H9 (cell line): ENCODE data around the gene PHYH. TPM values are rescaled to one million over a fixed set of nuclear protein-coding genes. Genes with fewer than 3 reads are reported as not detected.

Experiments
- DNase-seq: peaks from one replicate; pipeline ENCODE4 v3.0.0-alpha.2; 2017
- H2AFZ ChIP-seq: one replicate; pipeline ENCODE4 v1.6.1; 2013; ENCODE audit warnings: mild to moderate bottlenecking, low read length, control low read depth, moderate library complexity
- H2AK5ac ChIP-seq: 2 replicates; pipeline ENCODE4 v1.6.1; 2013; ENCODE audit warnings: low read length, control low read depth, mixed read lengths; ENCODE audit not compliant: insufficient read length
- H2BK120ac ChIP-seq: one replicate; pipeline ENCODE4 v1.6.1; 2013; ENCODE audit warnings: low read depth, mild to moderate bottlenecking, low read length, control low read depth, inconsistent platforms; ENCODE audit not compliant: poor library complexity, severe bottlenecking
- H2BK12ac ChIP-seq: 2 replicates; pipeline ENCODE4 v1.6.1; 2013; ENCODE audit warnings: low read length, control low read depth, mixed read lengths, low read depth; ENCODE audit not compliant: insufficient read length
- H2BK15ac ChIP-seq: 2 replicates; pipeline ENCODE4 v1.6.1; 2013; ENCODE audit warnings: low read depth, low read length, control low read depth
- H2BK20ac ChIP-seq: one replicate; pipeline ENCODE4 v1.6.1; 2013; ENCODE audit warnings: low read depth, mild to moderate bottlenecking, low read length, control low read depth, inconsistent platforms; ENCODE audit not compliant: poor library complexity, severe bottlenecking
- H2BK5ac ChIP-seq: 2 replicates; pipeline ENCODE4 v1.6.1; 2013; ENCODE audit warnings: low read length, control low read depth, mixed read lengths; ENCODE audit not compliant: insufficient read length
- H3K14ac ChIP-seq: 2 replicates; pipeline ENCODE4 v1.6.1; 2013; ENCODE audit warnings: low read length, control low read depth; ENCODE audit not compliant: insufficient read depth
- H3K18ac ChIP-seq: 2 replicates; pipeline ENCODE4 v1.6.1; 2013; ENCODE audit warnings: low read depth, mild to moderate bottlenecking, mixed read lengths, low read length, control low read depth; ENCODE audit not compliant: insufficient read length
- H3K23ac ChIP-seq: 2 replicates; pipeline ENCODE4 v1.6.1; 2013; ENCODE audit warnings: low read length, control low read depth, mixed read lengths, low read depth; ENCODE audit not compliant: insufficient read length
- H3K23me2 ChIP-seq: 2 replicates; pipeline ENCODE4 v1.6.1; 2013; ENCODE audit warnings: low read depth, mild to moderate bottlenecking, mixed read lengths, low read length, control low read depth; ENCODE audit not compliant: insufficient read length, poor library complexity, severe bottlenecking
- H3K27ac ChIP-seq: 2 replicates; pipeline ENCODE4 v1.5.1; 2013; ENCODE audit warnings: low read length, control low read depth, mixed read lengths, low read depth; ENCODE audit not compliant: insufficient read length
- H3K27me3 ChIP-seq: 2 replicates; pipeline ENCODE4 v1.6.1; 2013; ENCODE audit warnings: low read length, control low read depth, inconsistent platforms; ENCODE audit not compliant: insufficient read depth
- H3K4ac ChIP-seq: 2 replicates; pipeline ENCODE4 v1.6.1; 2013; ENCODE audit warnings: low read depth, mild to moderate bottlenecking, control low read depth, inconsistent platforms, low read length, moderate library complexity
- H3K4me1 ChIP-seq: 2 replicates; pipeline ENCODE4 v1.6.1; 2013; ENCODE audit warnings: low read length, control low read depth, inconsistent platforms; ENCODE audit not compliant: insufficient read depth
- H3K4me2 ChIP-seq: 2 replicates; pipeline ENCODE4 v1.6.1; 2013; ENCODE audit warnings: low read length, control low read depth, mixed read lengths; ENCODE audit not compliant: insufficient read length, insufficient read depth
- H3K56ac ChIP-seq: 2 replicates; pipeline ENCODE4 v1.6.1; 2013; ENCODE audit warnings: low read depth, mild to moderate bottlenecking, mixed read lengths, low read length, control low read depth; ENCODE audit not compliant: insufficient read length
- H3K79me1 ChIP-seq: 2 replicates; pipeline ENCODE4 v1.6.1; 2013; ENCODE audit warnings: low read depth, mild to moderate bottlenecking, moderate library complexity, low read length, control low read depth, inconsistent platforms; ENCODE audit not compliant: insufficient read depth, poor library complexity, severe bottlenecking
- H3K79me2 ChIP-seq: 2 replicates; pipeline ENCODE4 v1.6.1; 2013; ENCODE audit warnings: low read length, control low read depth, inconsistent platforms; ENCODE audit not compliant: insufficient read depth
- H3K9ac ChIP-seq: 2 replicates; pipeline ENCODE4 v1.6.1; 2013; ENCODE audit warnings: low read length, control low read depth, mixed read lengths; ENCODE audit not compliant: insufficient read length; ENCODE audit errors: extremely low read depth
- H3K9me3 ChIP-seq: one replicate; pipeline ENCODE4 v1.6.1; 2013; ENCODE audit warnings: low read depth, low read length, inconsistent platforms; ENCODE audit not compliant: control insufficient read depth
- H3T11ph ChIP-seq: one replicate; pipeline ENCODE4 v1.6.1; 2013; ENCODE audit warnings: mild to moderate bottlenecking, low read length, control low read depth, inconsistent platforms
- H4K20me1 ChIP-seq: one replicate; pipeline ENCODE4 v1.6.1; 2013; ENCODE audit not compliant: control insufficient read depth, insufficient read length, insufficient read depth
- H4K5ac ChIP-seq: 2 replicates; pipeline ENCODE4 v1.6.1; 2013; ENCODE audit warnings: low read depth, mild to moderate bottlenecking, mixed read lengths, low read length, control low read depth; ENCODE audit not compliant: insufficient read length
- H4K8ac ChIP-seq: replicated peaks from 2 replicates; pipeline ENCODE4 v1.6.1; 2013; ENCODE audit warnings: low read length, control low read depth, mixed read lengths, low read depth; ENCODE audit not compliant: insufficient read length
- H4K91ac ChIP-seq: 2 replicates; pipeline ENCODE4 v1.6.1; 2013; ENCODE audit warnings: low read depth, mild to moderate bottlenecking, moderate library complexity, mixed read lengths, low read length, control low read depth; ENCODE audit not compliant: insufficient read length
- H3K27ac Mint-ChIP-seq, 3 experiments: 2 replicates in 2 of 3; 3 replicates in 1 of 3; pipeline ENCODE4 v1.8.0; 2020 to 2021; ENCODE audit warnings: mixed read lengths in 3 of 3, mild to moderate bottlenecking in 1 of 3, moderate library complexity in 1 of 3
- H3K27me3 Mint-ChIP-seq: 2 replicates; pipeline ENCODE4 v1.8.0; 2021; ENCODE audit warnings: low read depth, mild to moderate bottlenecking, moderate library complexity, mixed read lengths
- H3K36me3 Mint-ChIP-seq, 3 experiments: 2 replicates in 2 of 3; 3 replicates in 1 of 3; pipeline ENCODE4 v1.8.0; 2020 to 2021; ENCODE audit warnings: low read depth in 3 of 3, mixed read lengths in 3 of 3; ENCODE audit not compliant: insufficient read depth in 1 of 3
- H3K4me1 Mint-ChIP-seq, 2 experiments: 2 replicates each; pipeline ENCODE4 v1.8.0; 2020; ENCODE audit warnings: mixed read lengths in 2 of 2
- H3K4me3 Mint-ChIP-seq, 2 experiments: 2 replicates in 1 of 2; 3 replicates in 1 of 2; pipeline ENCODE4 v1.8.0; 2020 to 2021; ENCODE audit warnings: mild to moderate bottlenecking in 2 of 2, mixed read lengths in 2 of 2, moderate library complexity in 1 of 2
- H3K9me3 Mint-ChIP-seq, 2 experiments: 2 replicates in 1 of 2; 3 replicates in 1 of 2; pipeline ENCODE4 v1.8.0; 2020; ENCODE audit warnings: mild to moderate bottlenecking in 2 of 2, mixed read lengths in 2 of 2, moderate library complexity in 1 of 2
- WGBS: extraction: QIAGEN DNeasy Blood & Tissue Kit; methylation state at CpG from one replicate; pipeline ENCODE4 v1.1.7; 2013; ENCODE audit warnings: missing lambda C conversion rate, low lambda C conversion rate, mixed read lengths; ENCODE audit not compliant: insufficient read length; ENCODE audit errors: extremely low coverage; 5-methylcytosine and 5-hydroxymethylcytosine counted together
- long read RNA-seq: library from polyadenylated mRNA; unstranded; transcript quantifications from one replicate; pipeline ENCODE4 v2.0.0, GENCODE V29; 2020
- total RNA-seq: library from RNA; stranded (reverse); gene quantifications from 2 replicates; pipeline ENCODE4 v1.2.1, GENCODE V29; 2021
- TF ChIP-seq, protein P1 (sequence below): fragments of 200-600 bp; sonication (generic); conservative IDR thresholded peaks from 3 replicates; pipeline ENCODE4 v1.8.0; 2021; ENCODE audit warnings: antibody characterized with exemption, mild to moderate bottlenecking

Gene PHYH
- 19.7 and 21.5 TPM in 2 replicates for total RNA-seq
- long read RNA-seq, transcript PHYH-201 (9 exons, 1,577 nt) = major isoform, 184 of 215 reads
- long read RNA-seq, partial matches to known transcripts = 0 of 215 reads
- long read RNA-seq, other reads (novel, unspliced or antisense) = 31 of 215 reads

GRCh38 chr10:13299437-13300287 lies at the start of gene PHYH:
PHYH (minus strand) TSS chr10:13300064; CDS start chr10:13300042, 22 bp downstream.
- Histone ChIP-seq H3K4me2 (peak within 1 kb of the TSS; percentile 41), H3K79me2 (no peaks in the 10 kb centered on the region), H4K91ac (no peak within 1 kb of the TSS), H2BK15ac (no peak within 1 kb of the TSS), H3K23ac (no peak within 1 kb of the TSS), H3K4ac (no peak within 1 kb of the TSS), H3K18ac (peak within 1 kb of the TSS; percentile 67), H2BK12ac (no peak within 1 kb of the TSS), H3K27me3 (no peaks in the 10 kb centered on the region), H3K27ac (no peak within 1 kb of the TSS), H2BK5ac (no peak within 1 kb of the TSS), H3K4me1 (no peaks in the 10 kb centered on the region), H2AFZ (no peak within 1 kb of the TSS), H4K5ac (no peak within 1 kb of the TSS), H3K9me3 (no peaks in the 10 kb centered on the region), H3K14ac (peak within 1 kb of the TSS; percentile 66), H3K56ac (no peak within 1 kb of the TSS), H3T11ph (no peak within 1 kb of the TSS), H2BK20ac (no peak within 1 kb of the TSS), H3K79me1 (no peaks in the 10 kb centered on the region), H2BK120ac (no peak within 1 kb of the TSS), H3K9ac (peak within 1 kb of the TSS; percentile 27), H2AK5ac (no peak within 1 kb of the TSS), H4K8ac (no peak within 1 kb of the TSS), H4K20me1 (no peaks in the 10 kb centered on the region), H3K23me2 (peaks cover 6% of the 10 kb centered on the region)
- peak; percentile 81 for DNase-seq
- H3K36me3 Mint-ChIP-seq = no peaks in the 10 kb centered on the region; a peak in 1 of 7 replicates
- H3K27me3 Mint-ChIP-seq = peaks cover 14% of the 10 kb centered on the region
- TF ChIP-seq, protein P1, sequence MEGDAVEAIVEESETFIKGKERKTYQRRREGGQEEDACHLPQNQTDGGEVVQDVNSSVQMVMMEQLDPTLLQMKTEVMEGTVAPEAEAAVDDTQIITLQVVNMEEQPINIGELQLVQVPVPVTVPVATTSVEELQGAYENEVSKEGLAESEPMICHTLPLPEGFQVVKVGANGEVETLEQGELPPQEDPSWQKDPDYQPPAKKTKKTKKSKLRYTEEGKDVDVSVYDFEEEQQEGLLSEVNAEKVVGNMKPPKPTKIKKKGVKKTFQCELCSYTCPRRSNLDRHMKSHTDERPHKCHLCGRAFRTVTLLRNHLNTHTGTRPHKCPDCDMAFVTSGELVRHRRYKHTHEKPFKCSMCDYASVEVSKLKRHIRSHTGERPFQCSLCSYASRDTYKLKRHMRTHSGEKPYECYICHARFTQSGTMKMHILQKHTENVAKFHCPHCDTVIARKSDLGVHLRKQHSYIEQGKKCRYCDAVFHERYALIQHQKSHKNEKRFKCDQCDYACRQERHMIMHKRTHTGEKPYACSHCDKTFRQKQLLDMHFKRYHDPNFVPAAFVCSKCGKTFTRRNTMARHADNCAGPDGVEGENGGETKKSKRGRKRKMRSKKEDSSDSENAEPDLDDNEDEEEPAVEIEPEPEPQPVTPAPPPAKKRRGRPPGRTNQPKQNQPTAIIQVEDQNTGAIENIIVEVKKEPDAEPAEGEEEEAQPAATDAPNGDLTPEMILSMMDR = no peak
- no peaks in the 10 kb centered on the region for H3K9me3 Mint-ChIP-seq
- H3K27ac Mint-ChIP-seq = peak within 1 kb of the TSS in 2 of 3 experiments; percentile 19 to 92; a peak in 1 of 7 replicates
- peak within 1 kb of the TSS; percentile 60 to 79 for H3K4me3 Mint-ChIP-seq
- WGBS = no CpG with 5 or more reads among the region's 88 CpGs
- H3K4me1 Mint-ChIP-seq = peaks cover 12 to 13% of the 10 kb centered on the region in 2 experiments
